ENCODE measurements around the gene CRIP3.

Gene CRIP3

GRCh38 chr6:43291708-43292107 lies 16.9 kb downstream of the CRIP3 start:
- no peak overlapping the region for H3K27ac ChIP-seq
- DNase-seq (ENCODE audit: low read depth, low spot score), result no peak

GRCh38 chr6:43290905-43291355 lies 17.7 kb downstream of the CRIP3 start:
- no peak for DNase-seq (ENCODE audit: low read depth, low spot score)
- H3K27ac ChIP-seq, result no peak overlapping the region

DNA sequence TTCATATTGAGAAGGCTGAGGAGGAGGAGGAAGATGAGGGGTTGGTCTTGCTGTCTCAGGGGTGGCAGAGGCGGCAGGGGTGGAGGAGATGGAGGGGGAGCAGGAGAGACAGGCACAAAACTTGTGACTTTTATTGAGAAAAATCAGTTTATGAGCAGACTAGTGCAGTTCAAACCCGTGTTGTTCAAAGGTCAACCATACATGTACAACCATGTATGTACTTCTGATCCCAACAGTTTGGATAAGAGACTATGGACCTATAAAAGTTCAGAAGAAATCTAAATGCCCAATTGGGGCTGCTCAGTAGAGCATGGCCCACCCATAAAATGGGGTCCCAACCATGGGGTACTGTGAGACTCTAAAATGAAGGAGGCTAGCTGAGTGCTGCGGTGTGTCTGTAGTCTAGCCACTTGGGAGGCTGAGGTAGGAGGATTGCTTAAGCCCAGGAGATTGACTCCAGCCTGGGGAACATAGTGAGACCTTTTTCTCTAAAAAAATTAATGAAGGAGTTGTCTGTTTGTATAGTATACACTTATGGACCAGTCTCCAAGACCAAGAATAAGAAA lies 18.2 kb downstream of the CRIP3 start:
- H3K27ac ChIP-seq, result no peak overlapping the region
- no peak for DNase-seq (ENCODE audit: low read depth, low spot score)

DNA sequence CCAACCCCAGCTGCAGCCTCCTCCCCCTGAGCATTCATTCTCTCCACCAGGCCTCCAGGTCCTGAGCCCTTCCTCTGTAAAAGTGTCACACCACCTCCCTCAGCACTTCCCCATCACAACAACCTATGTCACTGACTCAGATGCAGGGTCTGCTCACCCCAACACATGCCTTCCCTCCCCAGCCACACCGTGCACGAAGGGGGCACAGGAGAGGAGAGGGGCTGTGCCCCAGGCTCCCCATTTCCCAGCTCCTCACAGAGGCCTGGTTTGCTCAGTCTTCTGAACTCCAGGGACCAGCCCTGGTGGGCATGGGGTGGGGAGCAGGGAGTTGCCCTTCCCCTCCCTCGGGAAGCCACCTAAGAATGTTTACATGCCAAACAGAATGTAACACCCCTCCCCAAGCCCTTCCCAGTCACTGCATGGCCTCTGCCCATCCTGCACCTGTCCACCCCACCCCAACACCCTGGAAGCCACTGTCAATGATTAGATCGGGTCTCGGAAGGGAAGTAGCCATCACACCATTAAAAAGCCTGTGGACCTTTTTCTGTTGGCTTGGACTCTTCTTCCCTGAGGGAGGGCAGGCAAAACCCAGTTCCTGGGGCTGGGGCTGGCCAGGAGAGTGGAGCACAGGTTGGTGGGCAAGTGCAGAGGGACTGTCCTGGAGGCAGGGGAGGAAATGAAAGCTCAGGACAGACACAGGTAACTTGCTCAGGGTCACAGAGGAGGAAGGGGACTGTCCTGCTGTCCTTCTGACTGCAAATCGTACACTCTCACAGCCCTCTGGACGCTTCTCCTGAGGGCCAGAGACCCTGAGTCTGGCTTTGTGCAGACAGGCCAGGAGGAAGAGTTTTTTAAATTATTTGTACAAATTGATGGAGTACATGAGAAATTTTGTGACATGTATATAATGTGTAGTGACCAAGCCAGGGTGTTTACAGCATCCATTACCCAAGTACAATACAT lies 20.6 kb downstream of the CRIP3 start:
- no peak for DNase-seq (ENCODE audit: low read depth, low spot score)
- H3K27ac ChIP-seq, result no peak overlapping the region

DNA sequence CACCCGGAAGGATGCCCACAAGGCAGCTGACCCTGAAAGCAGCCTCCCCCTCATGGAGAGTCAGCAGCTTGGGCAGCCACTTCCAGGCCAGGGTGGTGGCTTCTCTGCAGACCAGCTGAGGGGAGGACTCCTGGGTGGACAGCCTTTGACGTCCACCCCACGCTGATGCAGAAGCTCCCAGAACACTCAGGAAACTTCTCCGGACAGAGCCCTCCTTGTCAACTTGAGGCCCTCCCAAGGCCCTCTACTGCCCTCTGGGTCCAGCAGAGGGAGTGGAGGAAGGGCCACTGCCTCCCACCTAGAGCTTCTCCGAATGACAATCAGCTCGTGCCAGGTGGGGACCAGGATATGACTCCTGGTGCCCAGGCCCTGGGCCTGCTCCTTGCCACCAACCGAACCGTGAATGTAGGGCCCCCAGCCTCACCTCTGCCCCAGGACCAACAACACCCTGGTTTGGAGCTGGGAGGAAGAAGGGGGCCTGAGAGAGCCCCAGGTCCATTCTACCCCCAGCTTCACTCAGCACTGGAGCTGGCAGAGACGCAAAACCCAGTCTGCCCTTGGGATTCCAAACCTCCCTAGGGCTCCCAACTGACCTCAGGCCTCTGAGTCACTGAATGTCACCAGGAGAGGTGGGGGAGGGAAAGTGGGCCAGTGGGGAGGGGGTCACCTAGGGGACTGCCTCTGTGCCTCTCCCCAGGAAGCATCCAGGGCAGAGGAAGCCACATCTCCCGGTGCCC lies 21.5 kb downstream of the CRIP3 start:
- no peak overlapping the region for H3K27ac ChIP-seq
- no peak for DNase-seq (ENCODE audit: low read depth, low spot score)

DNA sequence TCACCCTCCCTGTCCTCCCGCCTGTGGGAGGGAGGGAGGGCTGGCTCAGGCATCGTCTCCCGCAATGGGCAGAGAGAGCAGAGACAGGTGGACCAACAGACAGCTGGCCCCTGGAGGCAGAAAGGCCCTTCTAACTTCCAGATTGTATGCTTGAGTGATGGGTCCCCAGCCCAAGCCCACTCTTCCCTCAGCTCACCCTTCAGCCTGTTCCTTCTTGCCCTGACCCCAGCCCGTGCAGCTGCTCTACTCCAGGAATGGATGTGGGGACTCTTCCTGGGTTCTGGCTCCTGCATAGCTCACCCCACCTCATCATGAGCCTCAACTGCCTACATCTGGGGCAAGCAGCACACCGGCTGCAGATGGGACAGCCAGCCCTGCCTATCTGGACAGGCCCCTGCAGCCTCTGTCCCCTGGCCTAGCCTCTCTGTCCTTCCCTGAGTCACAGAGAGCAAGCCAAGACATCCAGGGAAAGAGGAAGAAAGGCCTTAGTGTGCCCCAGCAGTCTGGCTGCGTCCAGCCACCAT lies 22.1 kb downstream of the CRIP3 start:
- no peak for DNase-seq (ENCODE audit: low read depth, low spot score)

DNA sequence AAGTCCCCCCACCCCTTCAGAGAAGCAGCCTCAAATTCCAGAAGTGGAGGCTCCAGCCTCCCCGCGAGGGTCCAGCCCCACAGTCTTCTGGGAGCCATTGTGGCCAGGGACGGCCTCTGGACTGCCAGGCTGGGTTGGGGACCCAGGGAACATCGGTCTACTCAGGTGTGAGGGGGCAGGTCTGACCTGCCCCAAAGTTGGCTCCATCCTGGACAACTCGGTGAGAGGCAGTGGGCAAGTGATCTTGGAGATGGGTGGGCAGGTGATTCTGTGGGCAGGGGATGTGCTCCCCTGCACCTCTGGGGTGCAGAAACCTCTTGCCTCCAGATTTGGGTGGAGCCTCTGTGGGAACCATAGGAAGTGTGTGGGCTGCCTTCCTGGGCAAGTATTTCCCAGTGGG lies 22.8 kb downstream of the CRIP3 start:
- DNase-seq (ENCODE audit: low read depth, low spot score), result no peak
- H3K27ac ChIP-seq, result no peak overlapping the region

More for the DNA sequence above, 22.1 kb downstream of the CRIP3 start:
- no peak overlapping the region for H3K27ac ChIP-seq

GRCh38 chr6:43284991-43285781 lies 23.4 kb downstream of the CRIP3 start:
- H3K27ac ChIP-seq, result no peak overlapping the region
- DNase-seq (ENCODE audit: low read depth, low spot score), result no peak

GRCh38 chr6:43283905-43284304 lies 24.7 kb downstream of the CRIP3 start:
- no peak overlapping the region for H3K27ac ChIP-seq
- DNase-seq (ENCODE audit: low read depth, low spot score), result no peak

GRCh38 chr6:43283514-43283901 lies 25.1 kb downstream of the CRIP3 start:
- no peak for DNase-seq (ENCODE audit: low read depth, low spot score)
- no peak overlapping the region for H3K27ac ChIP-seq

DNA sequence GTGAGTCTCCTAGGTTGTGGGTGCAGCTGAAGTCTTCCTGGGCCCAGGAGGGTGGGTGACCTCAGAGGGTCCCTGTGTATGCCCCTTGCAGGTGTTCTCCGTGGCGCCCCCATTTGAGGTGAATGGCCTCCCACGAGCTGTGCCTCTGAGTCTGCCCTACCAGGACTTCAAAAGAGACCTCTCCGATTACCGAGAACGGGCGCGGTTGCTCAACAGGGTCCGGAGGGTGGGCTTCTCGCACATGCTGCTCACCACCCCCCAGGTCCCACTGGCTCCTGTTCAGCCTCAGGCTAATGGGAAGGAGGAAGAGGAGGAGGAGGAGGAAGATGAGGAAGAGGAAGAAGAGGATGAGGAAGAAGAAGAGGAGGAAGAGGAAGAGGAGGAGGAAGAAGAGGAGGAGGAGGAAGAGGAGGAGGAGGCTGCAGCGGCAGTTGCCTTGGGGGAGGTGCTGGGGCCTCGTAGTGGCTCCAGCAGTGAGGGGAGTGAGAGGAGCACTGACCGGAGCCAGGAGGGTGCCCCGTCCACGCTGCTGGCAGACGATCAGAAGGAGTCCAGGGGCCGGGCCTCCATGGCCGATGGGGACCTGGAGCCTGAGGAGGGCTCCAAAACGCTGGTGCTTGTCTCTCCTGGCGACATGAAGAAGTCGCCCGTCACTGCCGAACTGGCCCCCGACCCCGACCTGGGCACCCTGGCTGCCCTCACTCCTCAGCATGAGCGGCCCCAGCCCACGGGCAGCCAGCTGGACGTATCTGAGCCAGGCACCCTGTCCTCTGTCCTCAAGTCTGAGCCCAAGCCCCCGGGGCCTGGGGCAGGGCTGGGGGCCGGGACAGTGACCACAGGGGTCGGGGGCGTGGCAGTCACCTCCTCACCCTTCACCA lies 25.8 kb downstream of the CRIP3 start:
- no peak overlapping the region for H3K27ac ChIP-seq

DNA sequence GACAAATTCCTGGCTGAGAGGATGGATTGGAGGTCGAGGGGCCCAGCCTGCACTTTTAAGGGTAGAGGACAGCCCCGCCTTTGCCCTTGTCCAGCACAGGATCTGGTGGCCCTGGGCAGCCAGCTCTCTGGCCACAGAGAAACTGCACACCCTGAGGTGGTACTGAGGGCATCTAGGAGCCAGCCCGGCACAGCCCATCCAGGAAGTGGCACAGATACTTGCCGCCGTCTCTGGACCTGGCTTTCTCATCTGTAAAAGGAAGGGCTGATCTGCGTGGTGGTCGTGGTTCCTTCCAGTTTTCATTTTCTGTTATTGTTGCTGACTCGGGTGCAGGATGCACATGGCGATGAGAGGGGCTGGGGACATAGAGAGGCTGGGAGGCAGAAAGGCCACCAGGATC lies 26.6 kb downstream of the CRIP3 start:
- no peak for DNase-seq (ENCODE audit: low read depth, low spot score)
- no peak overlapping the region for H3K27ac ChIP-seq

More for the DNA sequence above, 25.8 kb downstream of the CRIP3 start:
- DNase-seq (ENCODE audit: low read depth, low spot score), result no peak

DNA sequence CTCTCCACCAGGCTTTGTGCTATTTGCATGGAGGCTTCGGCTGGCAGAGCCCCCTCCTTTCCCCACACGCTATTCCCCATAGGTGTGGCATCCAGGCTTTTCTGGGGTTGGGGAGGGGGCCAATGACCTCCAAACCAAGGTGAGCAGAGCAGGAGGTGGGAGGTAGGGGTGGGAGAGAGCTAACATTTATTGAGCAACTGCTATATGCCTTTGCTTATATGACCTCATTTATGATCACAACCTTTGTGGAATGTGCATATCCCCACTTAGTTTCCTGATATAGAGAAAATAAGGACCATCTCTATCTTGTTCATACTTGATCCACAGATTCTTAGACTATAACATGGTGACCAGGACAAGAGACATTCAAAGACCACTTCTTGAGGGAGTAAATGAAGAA lies 28.4 kb downstream of the CRIP3 start:
- DNase-seq (ENCODE audit: low read depth, low spot score), result no peak
- H3K27ac ChIP-seq, result no peak overlapping the region

GRCh38 chr6:43278524-43279078 lies 30.0 kb downstream of the CRIP3 start:
- H3K27ac ChIP-seq, result no peak overlapping the region
- DNase-seq (ENCODE audit: low read depth, low spot score), result no peak

DNA sequence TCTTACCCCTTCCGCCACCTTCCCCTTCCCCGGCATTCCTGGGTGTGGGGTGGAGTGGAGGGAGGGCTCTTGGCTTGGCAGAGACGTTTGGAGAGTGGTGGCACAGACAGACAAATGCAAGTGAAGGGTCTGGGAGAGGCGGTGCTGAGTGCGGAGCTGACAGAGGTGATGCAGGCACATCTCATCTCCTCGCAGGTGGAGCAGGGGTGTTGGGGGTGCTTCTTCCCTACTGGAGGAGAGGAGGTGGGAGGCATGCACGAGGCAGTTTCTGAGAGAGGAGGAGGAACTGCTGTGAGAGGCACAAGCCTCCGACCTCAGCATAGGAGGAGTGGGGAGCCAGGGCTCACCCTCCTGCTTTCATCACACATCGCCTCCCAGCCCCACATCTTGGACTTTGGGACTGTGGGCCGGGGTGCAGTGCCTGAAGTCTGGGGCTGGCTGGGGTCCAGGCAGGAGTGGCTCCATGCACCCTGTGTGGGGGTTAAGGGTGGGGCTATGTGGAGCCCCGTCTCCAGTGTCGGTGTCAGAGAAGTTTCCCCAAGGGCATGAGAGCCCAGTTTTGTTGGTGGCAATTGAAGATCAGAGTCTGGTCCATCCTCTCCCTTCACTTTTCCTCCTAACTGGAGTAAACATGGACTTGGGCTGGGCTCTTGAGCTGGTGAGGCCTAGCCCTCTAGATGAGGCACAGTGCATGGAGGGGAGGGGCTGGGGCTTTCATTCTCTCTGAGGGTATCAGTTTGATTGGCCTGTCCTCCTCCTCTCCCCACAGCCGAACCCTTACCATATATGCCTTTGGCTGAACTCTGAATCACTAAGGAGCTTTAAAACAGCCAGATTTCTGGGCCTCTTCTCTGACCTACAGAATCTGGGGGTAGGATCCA lies 30.7 kb downstream of the CRIP3 start:
- no peak overlapping the region for H3K27ac ChIP-seq
- no peak for DNase-seq (ENCODE audit: low read depth, low spot score)

- DNase-seq (ENCODE audit: low read depth, low spot score), result no peak
Observed at GRCh38 chr6:43277306-43277642, 31.4 kb downstream of the CRIP3 start.

GRCh38 chr6:43276577-43277305 lies 31.9 kb downstream of the CRIP3 start:
- no peak overlapping the region for H3K27ac ChIP-seq
- DNase-seq (ENCODE audit: low read depth, low spot score), result no peak

More at GRCh38 chr6:43277306-43277642, 31.4 kb downstream of the CRIP3 start:
- no peak overlapping the region for H3K27ac ChIP-seq
